Progenitor cell of endocrine pancreas (in vitro differentiated cells): ENCODE data around the gene SLC9C1. TPM values are rescaled to one million over a fixed set of nuclear protein-coding genes. Genes with fewer than 3 reads are reported as not detected.
A peak's percentile ranks its signal among the peaks of the same experiment; 100 is the strongest.

Experiments used
- DNase-seq: peaks from one replicate; pipeline ENCODE4 v3.0.0; 2021; ENCODE audit warnings: low spot score; ENCODE audit not compliant: unreplicated experiment
- H3K27ac Mint-ChIP-seq: 2 replicates; pipeline ENCODE4 v1.8.0; 2021; ENCODE audit warnings: mild to moderate bottlenecking, moderate library complexity, mixed read lengths
- H3K27me3 Mint-ChIP-seq: 2 replicates; pipeline ENCODE4 v1.8.0; 2021; ENCODE audit warnings: mixed read lengths
- H3K36me3 Mint-ChIP-seq: 2 replicates; pipeline ENCODE4 v1.8.0; 2022; ENCODE audit warnings: mixed read lengths; ENCODE audit not compliant: insufficient read depth
- H3K4me1 Mint-ChIP-seq: 2 replicates; pipeline ENCODE4 v1.8.0; 2021; ENCODE audit warnings: low read depth, mixed read lengths
- H3K4me3 Mint-ChIP-seq: 2 replicates; pipeline ENCODE4 v1.8.0; 2021; ENCODE audit warnings: low read depth, mild to moderate bottlenecking, moderate library complexity, mixed read lengths
- H3K9me3 Mint-ChIP-seq: 2 replicates; pipeline ENCODE4 v1.8.0; 2021; ENCODE audit warnings: low read depth, mixed read lengths
- total RNA-seq: library from RNA; stranded (reverse); gene quantifications from 2 replicates; pipeline ENCODE4 v1.2.1, GENCODE V29; 2021
- TF ChIP-seq, protein P1 (sequence below): fragments of 200-600 bp; sonication (generic); IDR thresholded peaks from one replicate; pipeline ENCODE4 v1.5.0; 2021; ENCODE audit warnings: antibody characterized with exemption, mild to moderate bottlenecking; ENCODE audit not compliant: unreplicated experiment

Gene SLC9C1
- total RNA-seq, 1 donor from 2014 or later, result 1.5 TPM

DNA sequence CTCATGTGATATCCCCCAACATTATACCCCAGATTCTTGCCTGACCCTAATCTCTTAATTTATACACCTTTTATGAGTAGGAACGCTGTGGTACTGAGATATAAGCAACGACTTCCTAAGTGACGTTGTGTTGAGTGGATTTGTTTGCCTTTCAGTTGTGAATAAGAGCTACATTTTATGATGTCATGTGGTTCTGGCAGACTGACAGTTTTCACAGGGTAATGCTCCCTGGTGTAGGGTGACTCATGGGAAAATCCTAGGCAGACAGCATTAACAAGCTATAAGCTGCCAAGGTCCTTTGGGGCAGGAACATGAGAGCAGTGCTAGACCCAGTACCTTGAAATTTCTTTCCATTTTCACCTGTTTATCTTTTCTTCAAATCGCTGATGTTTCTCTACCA, 196.6 kb downstream of the SLC9C1 start:
- H3K4me1 Mint-ChIP-seq, result peaks cover 16% of the 10 kb centered on the region
- H3K4me3 Mint-ChIP-seq, result no peak overlapping the region
- H3K27me3 Mint-ChIP-seq, result no peaks in the 10 kb centered on the region
- TF ChIP-seq, protein P1, sequence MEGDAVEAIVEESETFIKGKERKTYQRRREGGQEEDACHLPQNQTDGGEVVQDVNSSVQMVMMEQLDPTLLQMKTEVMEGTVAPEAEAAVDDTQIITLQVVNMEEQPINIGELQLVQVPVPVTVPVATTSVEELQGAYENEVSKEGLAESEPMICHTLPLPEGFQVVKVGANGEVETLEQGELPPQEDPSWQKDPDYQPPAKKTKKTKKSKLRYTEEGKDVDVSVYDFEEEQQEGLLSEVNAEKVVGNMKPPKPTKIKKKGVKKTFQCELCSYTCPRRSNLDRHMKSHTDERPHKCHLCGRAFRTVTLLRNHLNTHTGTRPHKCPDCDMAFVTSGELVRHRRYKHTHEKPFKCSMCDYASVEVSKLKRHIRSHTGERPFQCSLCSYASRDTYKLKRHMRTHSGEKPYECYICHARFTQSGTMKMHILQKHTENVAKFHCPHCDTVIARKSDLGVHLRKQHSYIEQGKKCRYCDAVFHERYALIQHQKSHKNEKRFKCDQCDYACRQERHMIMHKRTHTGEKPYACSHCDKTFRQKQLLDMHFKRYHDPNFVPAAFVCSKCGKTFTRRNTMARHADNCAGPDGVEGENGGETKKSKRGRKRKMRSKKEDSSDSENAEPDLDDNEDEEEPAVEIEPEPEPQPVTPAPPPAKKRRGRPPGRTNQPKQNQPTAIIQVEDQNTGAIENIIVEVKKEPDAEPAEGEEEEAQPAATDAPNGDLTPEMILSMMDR, result no peak
- H3K27ac Mint-ChIP-seq, result no peak overlapping the region
- DNase-seq, result no peak
- no peaks in the 10 kb centered on the region for H3K9me3 Mint-ChIP-seq
- H3K36me3 Mint-ChIP-seq, result peaks cover 9% of the 10 kb centered on the region

DNA sequence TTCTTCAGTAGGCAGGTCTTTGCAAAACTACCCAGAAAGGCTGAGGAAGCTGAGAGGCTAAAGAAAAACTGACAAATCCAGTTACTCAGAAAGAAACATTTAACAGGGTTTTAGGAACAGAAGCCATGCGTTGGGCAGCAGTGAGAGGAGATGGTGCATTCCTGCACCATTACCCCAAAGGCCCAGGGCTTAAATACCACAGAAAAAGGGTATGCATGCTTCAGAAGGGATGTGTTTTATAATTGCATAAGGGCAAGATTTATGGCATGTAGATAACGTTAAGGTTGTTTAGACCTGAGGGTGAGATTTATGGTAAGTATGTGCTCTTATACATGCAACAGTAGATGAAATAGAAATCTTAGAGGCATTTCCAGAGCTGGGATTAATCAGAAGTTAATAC, 197.8 kb downstream of the SLC9C1 start:
- TF ChIP-seq, protein P1, result no peak
- H3K27me3 Mint-ChIP-seq, result no peaks in the 10 kb centered on the region
- no peak overlapping the region for H3K27ac Mint-ChIP-seq
- no peaks in the 10 kb centered on the region for H3K9me3 Mint-ChIP-seq
- DNase-seq, result no peak
- no peak overlapping the region for H3K4me3 Mint-ChIP-seq
- H3K4me1 Mint-ChIP-seq, result peaks cover 18% of the 10 kb centered on the region
- peaks cover 10% of the 10 kb centered on the region for H3K36me3 Mint-ChIP-seq

DNA sequence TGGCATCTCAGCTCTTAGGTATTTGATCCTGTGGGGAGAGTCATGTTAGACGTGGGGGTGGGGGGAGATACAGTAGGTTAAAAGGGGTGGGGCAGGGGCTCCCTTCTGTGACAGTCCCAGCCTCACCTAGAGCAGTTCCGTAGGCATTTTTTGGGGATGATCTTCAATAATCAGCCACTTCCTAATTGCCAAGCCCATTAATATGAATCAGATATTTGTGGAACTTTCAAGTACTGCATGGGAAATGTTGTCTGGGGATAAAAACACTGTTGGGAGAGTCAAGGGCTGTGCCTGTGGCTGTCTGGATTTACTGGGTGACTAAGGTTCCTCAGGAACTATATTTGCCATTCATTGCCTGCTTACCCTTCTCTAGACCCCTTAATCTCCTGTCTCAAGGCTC, 198.3 kb downstream of the SLC9C1 start:
- Mint-ChIP-seq H3K4me1 (peaks cover 22% of the 10 kb centered on the region), H3K27ac (no peak overlapping the region), H3K36me3 (peaks cover 11% of the 10 kb centered on the region)

DNA sequence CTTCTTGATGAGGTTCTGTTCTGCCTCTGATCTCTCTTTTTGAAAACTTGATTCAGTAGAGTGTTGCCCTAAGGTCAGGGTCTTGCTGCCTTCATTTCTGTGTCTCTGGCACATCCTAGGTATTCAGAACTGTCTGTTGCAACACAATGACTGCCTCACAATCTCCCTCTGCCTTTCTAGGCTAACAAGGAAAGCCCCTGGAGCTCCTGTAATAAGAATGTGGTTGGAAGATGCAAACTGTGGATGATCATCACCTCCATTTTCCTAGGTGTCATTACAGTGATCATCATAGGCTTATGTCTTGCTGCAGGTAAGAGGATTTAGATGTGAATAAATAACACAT, 200.9 kb downstream of the SLC9C1 start:
- H3K27ac Mint-ChIP-seq, result peak overlapping the region; percentile 68
- peaks cover 7% of the 10 kb centered on the region for H3K36me3 Mint-ChIP-seq
- no peaks in the 10 kb centered on the region for H3K27me3 Mint-ChIP-seq
- DNase-seq, result no peak
- TF ChIP-seq, protein P1, result no peak
- no peaks in the 10 kb centered on the region for H3K9me3 Mint-ChIP-seq
- no peak overlapping the region for H3K4me3 Mint-ChIP-seq
- H3K4me1 Mint-ChIP-seq, result peaks cover 42% of the 10 kb centered on the region

More for the DNA sequence above, 198.3 kb downstream of the SLC9C1 start:
- Mint-ChIP-seq H3K9me3 (no peaks in the 10 kb centered on the region), H3K4me3 (no peak overlapping the region), H3K27me3 (no peaks in the 10 kb centered on the region)
- TF ChIP-seq, protein P1, result no peak
- DNase-seq, result no peak

DNA sequence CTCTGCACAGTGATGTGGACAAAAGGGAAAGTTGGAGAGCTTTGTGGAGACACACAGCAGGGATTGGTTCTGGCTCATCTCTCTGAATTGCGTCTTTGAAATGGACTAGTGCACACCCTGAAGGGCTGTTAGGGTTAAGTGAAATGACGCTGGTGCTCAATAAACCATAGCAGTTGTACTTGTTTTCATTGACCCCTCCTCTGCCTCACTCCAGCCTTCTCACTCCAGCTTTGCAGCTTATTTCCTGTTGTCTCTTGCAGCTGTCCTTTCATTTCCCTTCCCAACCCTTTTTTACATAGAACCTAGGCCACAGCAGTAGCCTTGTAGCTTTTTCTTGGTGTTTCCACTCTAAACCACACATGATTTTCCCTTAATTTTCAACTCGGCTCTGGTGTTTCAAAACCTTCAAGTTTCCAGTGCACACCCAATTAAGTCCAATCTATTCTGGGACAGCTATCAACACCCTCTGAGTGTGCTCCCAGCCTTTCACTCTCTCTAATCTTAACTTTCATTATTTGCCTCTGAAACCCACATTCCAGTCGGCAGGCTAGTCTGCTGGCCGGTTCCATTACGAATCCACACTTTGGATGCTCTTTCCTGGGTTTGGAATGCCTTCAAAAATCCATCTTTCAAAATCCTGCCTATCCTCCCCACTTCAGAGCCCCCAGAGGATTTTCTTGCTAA, 201.4 kb downstream of the SLC9C1 start:
- no peak for DNase-seq
- H3K4me1 Mint-ChIP-seq, result peaks cover 47% of the 10 kb centered on the region
- peaks cover 7% of the 10 kb centered on the region for H3K36me3 Mint-ChIP-seq
- no peak overlapping the region for H3K4me3 Mint-ChIP-seq
- H3K27ac Mint-ChIP-seq, result peak overlapping the region; percentile 68
- H3K9me3 Mint-ChIP-seq, result no peaks in the 10 kb centered on the region
- TF ChIP-seq, protein P1, result no peak
- H3K27me3 Mint-ChIP-seq, result no peaks in the 10 kb centered on the region
